Smooth muscle cell (in vitro differentiated cells): ENCODE results near the gene THSD4. TPM values are rescaled to one million over a fixed set of nuclear protein-coding genes. Genes with fewer than 3 reads are reported as not detected.

Experiments
- DNase-seq: peaks from one replicate; lab custom pipeline; 2025; ENCODE audit not compliant: unreplicated experiment; lab: John Stamatoyannopoulos, UW
- H2AFZ ChIP-seq: fragments of 200-600 bp; sonication (generic); 2 replicates; pipeline ENCODE4 v1.6.0; 2016; ENCODE audit warnings: antibody characterized with exemption, low read depth, mild to moderate bottlenecking
- H3F3A ChIP-seq: fragments of 200-600 bp; sonication (generic); 2 replicates; pipeline ENCODE4 v1.6.0; 2017; ENCODE audit warnings: antibody characterized with exemption, low read depth
- H3K27ac ChIP-seq: fragments of 200-600 bp; sonication (generic); 2 replicates; pipeline ENCODE4 v1.5.1; 2016; ENCODE audit warnings: low read depth, mild to moderate bottlenecking
- H3K27me3 ChIP-seq: fragments of 200-600 bp; sonication (generic); 2 replicates; pipeline ENCODE4 v1.6.1; 2016; ENCODE audit warnings: low read depth, mild to moderate bottlenecking
- H3K36me3 ChIP-seq: fragments of 200-600 bp; sonication (generic); 2 replicates; pipeline ENCODE4 v1.5.1; 2016; ENCODE audit warnings: low read depth
- H3K4me1 ChIP-seq: fragments of 200-600 bp; sonication (generic); 2 replicates; pipeline ENCODE4 v1.5.1; 2016; ENCODE audit warnings: low read depth
- H3K4me2 ChIP-seq: fragments of 200-600 bp; sonication (generic); 2 replicates; pipeline ENCODE4 v1.6.0; 2016; ENCODE audit warnings: mild to moderate bottlenecking
- H3K4me3 ChIP-seq: fragments of 200-600 bp; sonication (generic); 2 replicates; pipeline ENCODE4 v1.5.1; 2016; ENCODE audit warnings: mild to moderate bottlenecking
- H3K79me2 ChIP-seq: fragments of 200-600 bp; sonication (generic); 2 replicates; pipeline ENCODE4 v1.6.0; 2016; ENCODE audit warnings: low read depth, mild to moderate bottlenecking
- H3K9ac ChIP-seq: fragments of 200-600 bp; sonication (generic); 2 replicates; pipeline ENCODE4 v1.6.0; 2016; ENCODE audit warnings: low read depth
- H3K9me3 ChIP-seq: fragments of 200-600 bp; sonication (generic); replicated peaks from 2 replicates; pipeline ENCODE4 v1.5.1; 2016; ENCODE audit warnings: low read depth
- H4K20me1 ChIP-seq: fragments of 200-600 bp; sonication (generic); 2 replicates; pipeline ENCODE4 v1.6.0; 2016; ENCODE audit warnings: low read depth
- CTCF ChIP-seq: fragments of 200-600 bp; sonication (generic); IDR thresholded peaks from 2 replicates; pipeline ENCODE4 v1.5.1; 2017; ENCODE audit warnings: borderline replicate concordance, mild to moderate bottlenecking, antibody characterized with exemption; ENCODE audit not compliant: insufficient read depth, poor library complexity, severe bottlenecking
- WGBS: methylation state at CpG from one replicate; pipeline ENCODE4 v1.1.7; 2016; ENCODE audit warnings: low lambda C conversion rate; 5-methylcytosine and 5-hydroxymethylcytosine counted together
- polyA plus RNA-seq: library from polyadenylated mRNA; unstranded; fragments of >200 nt; fragmentation: Nextera tagmentation; extraction: Ambion mirVana; gene quantifications from 2 replicates; pipeline ENCODE4 v1.2.1, GENCODE V29; 2016
- total RNA-seq: library from RNA; depleted of rRNA; stranded (reverse); fragments of >200 nt; gene quantifications from 2 replicates; pipeline ENCODE4 v1.2.3, GENCODE V29; 2014

THSD4 gene
- total and polyA plus RNA-seq, 2 experiments from 2014 or later, result 2.5 to 4.1 TPM

DNA sequence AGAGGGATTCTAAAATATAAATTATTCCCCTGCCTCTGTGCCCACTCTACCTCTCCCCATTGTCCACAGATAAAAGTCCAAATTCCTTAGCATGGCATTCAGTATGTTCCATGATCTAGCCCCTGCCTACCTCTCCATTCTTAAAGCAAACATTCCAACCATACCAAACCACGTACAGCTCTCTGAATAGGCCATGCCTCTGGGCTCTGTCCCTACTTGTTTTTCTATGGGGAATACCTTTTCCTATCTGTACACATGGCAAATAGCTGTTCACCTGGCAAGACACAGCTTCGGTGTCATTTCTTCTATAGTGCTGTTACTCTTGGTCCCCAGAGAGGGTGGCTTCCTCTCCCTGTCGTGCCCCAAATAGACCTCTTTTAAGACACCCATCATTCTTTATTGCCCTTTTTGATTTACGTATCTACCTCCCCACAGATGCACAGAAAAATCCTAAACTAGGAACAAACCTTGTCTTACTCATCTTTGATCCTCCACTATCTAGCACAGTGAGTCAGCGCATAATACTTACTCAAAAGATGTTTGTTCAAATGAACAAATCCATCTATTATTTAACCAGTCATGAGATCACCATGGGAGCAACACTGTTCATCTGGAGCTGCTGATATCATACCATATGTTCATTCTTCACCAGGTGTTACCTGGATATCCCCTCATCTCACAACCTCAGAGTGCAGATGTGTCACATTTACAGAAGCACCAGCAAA lies 329.8 kb downstream of the THSD4 start:
- peak overlapping the region; percentile 22 for H3K27ac ChIP-seq
- no peak for DNase-seq

DNA sequence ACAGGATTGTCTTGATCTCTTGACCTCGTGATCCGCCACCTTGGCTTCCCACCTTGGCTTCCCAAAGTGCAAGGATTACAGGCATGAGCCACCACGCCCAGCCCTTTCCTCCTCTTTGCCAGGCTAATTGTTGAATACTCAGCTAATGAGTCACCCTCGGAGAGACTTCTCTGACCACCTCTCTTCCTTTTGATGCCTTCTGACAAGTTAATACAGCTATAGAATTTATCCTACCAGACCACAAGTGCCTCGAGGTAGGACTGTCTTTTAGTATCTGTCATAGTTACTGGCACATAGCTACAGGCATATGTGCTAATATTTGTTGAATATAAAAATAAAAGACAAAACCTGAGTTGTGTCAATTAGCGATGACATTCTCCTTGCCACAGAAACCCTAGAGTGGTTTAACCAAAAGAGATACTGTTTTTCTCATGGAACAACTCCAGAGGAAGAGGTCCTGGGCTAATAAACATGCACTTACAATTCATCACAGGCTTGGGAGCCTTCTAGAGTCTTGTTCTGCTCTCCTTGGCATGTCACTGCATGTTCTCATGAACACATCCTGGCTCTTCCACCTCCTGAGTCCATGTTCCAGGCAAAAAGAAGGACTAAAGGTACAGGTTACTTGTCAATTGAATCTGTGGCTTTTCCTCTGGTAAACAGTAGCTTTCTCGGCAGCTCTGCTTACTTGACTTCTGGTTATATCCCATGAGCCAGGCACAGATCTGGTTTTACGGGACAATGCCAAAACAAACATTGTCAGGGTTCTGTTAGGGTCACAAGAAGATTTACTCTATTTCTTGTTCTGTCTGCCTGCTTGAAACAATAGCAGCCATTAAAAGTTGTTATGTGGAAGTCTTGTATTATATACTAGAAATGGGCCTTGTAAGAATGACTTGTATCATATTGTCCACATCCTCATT lies 332.3 kb downstream of the THSD4 start:
- 50% methylated on average over 8 of the region's 8 CpGs for WGBS
- Histone ChIP-seq H3K36me3 (no peaks in the 10 kb centered on the region), H3K4me3 (no peak overlapping the region), H3K9me3 (no peaks in the 10 kb centered on the region), H3K4me2 (no peak overlapping the region), H2AFZ (no peak overlapping the region), H3F3A (no peaks in the 10 kb centered on the region), H3K9ac (peak overlapping the region; percentile 29), H4K20me1 (no peaks in the 10 kb centered on the region), H3K27me3 (no peaks in the 10 kb centered on the region), H3K79me2 (no peaks in the 10 kb centered on the region), H3K27ac (peak overlapping the region; percentile 82), H3K4me1 (no peaks in the 10 kb centered on the region)
- DNase-seq, result no peak
- no peak for TF ChIP-seq CTCF

More for the DNA sequence above, 329.8 kb downstream of the THSD4 start:
- 63% methylated on average over 5 of the region's 5 CpGs for WGBS
- no peaks in the 10 kb centered on the region for H3K4me1 ChIP-seq
- H3K9me3 ChIP-seq, result no peaks in the 10 kb centered on the region
- no peak for TF ChIP-seq CTCF
- no peaks in the 10 kb centered on the region for H3K79me2 ChIP-seq
- no peak overlapping the region for H3K9ac ChIP-seq
- no peaks in the 10 kb centered on the region for H3F3A ChIP-seq
- no peak overlapping the region for H2AFZ ChIP-seq
- no peaks in the 10 kb centered on the region for H3K27me3 ChIP-seq
- no peaks in the 10 kb centered on the region for H4K20me1 ChIP-seq
- no peaks in the 10 kb centered on the region for H3K36me3 ChIP-seq
- H3K4me3 ChIP-seq, result no peak overlapping the region
- H3K4me2 ChIP-seq, result no peak overlapping the region

DNA sequence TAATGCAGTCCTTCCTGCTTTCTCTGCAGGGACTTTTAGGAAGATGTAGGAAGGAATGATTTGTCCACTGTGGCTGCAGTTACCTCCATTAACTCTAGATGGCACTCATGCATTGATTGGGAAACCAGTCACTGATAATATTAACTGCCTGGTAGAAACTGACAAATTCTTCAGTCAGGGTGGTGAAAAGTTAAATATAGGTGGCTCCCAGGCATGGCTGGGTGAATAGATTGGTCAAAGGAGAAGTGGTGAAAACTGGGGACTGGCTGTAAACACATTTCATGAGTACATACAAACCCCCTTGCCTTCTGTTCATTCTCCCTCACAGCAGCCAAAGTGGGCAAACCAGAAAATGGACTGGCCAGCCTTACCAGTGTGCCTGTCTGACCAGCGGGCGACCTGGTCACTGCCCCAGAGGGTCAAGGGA lies 333.4 kb downstream of the THSD4 start:
- no peaks in the 10 kb centered on the region for H3K9me3 ChIP-seq
- WGBS, result 86% methylated on average over 2 of the region's 2 CpGs
- no peaks in the 10 kb centered on the region for H3K27me3 ChIP-seq
- no peaks in the 10 kb centered on the region for H4K20me1 ChIP-seq
- H3K79me2 ChIP-seq, result no peaks in the 10 kb centered on the region
- H3K27ac ChIP-seq, result no peak overlapping the region
- TF ChIP-seq CTCF, result peak; percentile 87
- no peaks in the 10 kb centered on the region for H3K36me3 ChIP-seq
- H3K4me3 ChIP-seq, result no peak overlapping the region
- H3K4me1 ChIP-seq, result no peaks in the 10 kb centered on the region
- H3F3A ChIP-seq, result no peaks in the 10 kb centered on the region
- no peak overlapping the region for H3K4me2 ChIP-seq
- DNase-seq, result no peak
- H2AFZ ChIP-seq, result no peak overlapping the region
- no peak overlapping the region for H3K9ac ChIP-seq
